IPS DF 19.7 (cell line): ENCODE measurements around the gene TUBGCP5.
"Not testable (repeated sequence)": the region's sequence is repeated elsewhere in the genome, so short reads cannot be mapped to it uniquely, and the experiment has no call there.

Experiments used
- DNase-seq: peaks from one replicate; pipeline ENCODE4 v3.0.0-alpha.2; 2013; ENCODE audit warnings: low read depth, low spot score

TUBGCP5 gene

GRCh38 chr15:23039143-23039916, at the start of gene TUBGCP5:
TSS of gene TUBGCP5 (minus strand) at chr15:23039569. CDS start at chr15:23039543, 26 bp downstream.
- DNase-seq, result peak; percentile 93

GRCh38 chr15:23083115-23083514, 43.7 kb upstream of the TUBGCP5 start:
- no peak for DNase-seq

- not testable (repeated sequence) for DNase-seq
These were observed 42.8 kb upstream of the TUBGCP5 start for GRCh38 chr15:23081996-23082737.

GRCh38 chr15:23081271-23081670, 41.9 kb upstream of the TUBGCP5 start:
- DNase-seq, result no peak

- no peak for DNase-seq
These were observed 40.4 kb upstream of the TUBGCP5 start for GRCh38 chr15:23079766-23080165.

- no peak for DNase-seq
These were observed 36.6 kb upstream of the TUBGCP5 start for GRCh38 chr15:23075927-23076326.

GRCh38 chr15:23074684-23075083, 35.3 kb upstream of the TUBGCP5 start:
- no peak for DNase-seq

- no peak for DNase-seq
These were observed 34.7 kb upstream of the TUBGCP5 start for GRCh38 chr15:23073890-23074646.

GRCh38 chr15:23072633-23073032, 33.3 kb upstream of the TUBGCP5 start:
- no peak for DNase-seq

- DNase-seq, result no peak
These were observed 30.3 kb upstream of the TUBGCP5 start for GRCh38 chr15:23069496-23070166.

GRCh38 chr15:23067416-23067815, 28.0 kb upstream of the TUBGCP5 start:
- DNase-seq, result no peak

GRCh38 chr15:23065836-23066235, 26.5 kb upstream of the TUBGCP5 start:
- DNase-seq, result no peak

- DNase-seq, result no peak
These were observed 24.8 kb upstream of the TUBGCP5 start for GRCh38 chr15:23064156-23064555.

GRCh38 chr15:23057707-23058106, 18.3 kb upstream of the TUBGCP5 start:
- no peak for DNase-seq

- no peak for DNase-seq
These were observed 15.9 kb upstream of the TUBGCP5 start for GRCh38 chr15:23055316-23055715.

GRCh38 chr15:23052522-23052921, 13.2 kb upstream of the TUBGCP5 start:
- DNase-seq, result no peak

GRCh38 chr15:23050708-23051107, 11.3 kb upstream of the TUBGCP5 start:
- DNase-seq, result no peak

- no peak for DNase-seq
These were observed 10.7 kb upstream of the TUBGCP5 start for GRCh38 chr15:23049984-23050628.

- DNase-seq, result not testable (repeated sequence)
These were observed 9.4 kb upstream of the TUBGCP5 start for GRCh38 chr15:23048572-23049282.

- not testable (repeated sequence) for DNase-seq
These were observed 4.6 kb upstream of the TUBGCP5 start for GRCh38 chr15:23043987-23044386.
